GM21825 (cell line): ENCODE measurements around the gene CIAO2A.
"Not testable (repeated sequence)": the region's sequence is repeated elsewhere in the genome, so short reads cannot be mapped to it uniquely, and the experiment has no call there.

Experiments
- ATAC-seq: cut with Tn5 transposase; IDR thresholded peaks from one replicate; pipeline ENCODE4 v1.9.1; 2021; ENCODE audit warnings: mild to moderate bottlenecking, moderate library complexity; ENCODE audit not compliant: unreplicated experiment

CIAO2A gene

DNA sequence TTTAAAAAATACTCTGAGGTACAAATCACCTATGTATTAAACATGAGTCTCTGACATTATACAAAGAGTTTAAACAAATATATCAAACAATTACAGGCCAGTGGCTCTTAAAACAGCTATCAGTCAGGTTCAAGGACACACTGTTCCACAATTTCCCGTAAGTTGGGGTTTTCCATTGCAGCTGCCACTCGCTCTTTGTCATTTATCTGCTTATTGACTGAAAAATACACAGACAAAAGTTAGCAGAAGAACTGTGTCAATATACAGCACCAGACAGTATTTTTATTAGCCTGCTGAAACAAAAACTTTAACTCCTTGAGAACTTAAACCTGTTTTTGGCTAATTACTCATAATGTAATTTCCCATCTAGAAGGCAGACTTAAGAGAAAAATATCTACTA, 20.8 kb downstream of the CIAO2A start:
- no peak for ATAC-seq

DNA sequence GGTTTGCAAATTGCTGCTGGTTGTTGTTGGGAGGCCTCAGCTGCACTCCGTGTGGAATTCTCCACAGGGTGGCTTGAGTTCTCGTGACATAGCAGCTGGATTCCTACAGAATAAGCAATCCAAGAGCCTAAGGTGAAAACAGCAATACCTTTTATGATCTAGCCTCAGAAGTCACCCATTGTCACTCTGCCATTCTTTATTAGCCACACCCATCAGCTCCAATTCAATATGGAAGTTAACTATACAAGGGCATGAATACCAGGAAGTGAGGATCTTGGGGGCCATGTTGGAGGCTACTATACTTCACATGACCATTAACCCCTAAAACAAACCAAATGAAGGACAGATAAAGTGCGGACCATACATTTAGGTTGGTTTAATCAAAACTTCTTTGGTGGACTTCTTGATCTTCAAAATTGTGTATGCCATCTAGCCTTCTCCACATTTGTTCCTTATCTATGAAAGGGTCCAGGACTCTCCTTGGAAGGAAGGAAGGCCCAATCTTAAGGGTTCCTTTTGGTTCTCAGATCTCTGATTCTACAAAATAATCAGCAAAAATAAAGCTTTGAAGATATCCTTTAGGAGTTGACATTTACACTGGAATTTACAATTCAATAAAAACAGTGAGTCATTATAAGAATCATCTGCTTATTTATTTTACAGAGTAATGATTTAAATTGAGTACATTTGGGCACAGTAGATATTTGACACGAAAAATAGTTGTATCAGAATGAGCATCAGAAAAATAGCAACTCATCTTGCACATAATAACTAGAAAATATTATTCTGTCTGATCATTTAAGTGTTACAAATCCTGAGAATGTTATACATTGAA, 21.5 kb downstream of the CIAO2A start:
- ATAC-seq: no peak

DNA sequence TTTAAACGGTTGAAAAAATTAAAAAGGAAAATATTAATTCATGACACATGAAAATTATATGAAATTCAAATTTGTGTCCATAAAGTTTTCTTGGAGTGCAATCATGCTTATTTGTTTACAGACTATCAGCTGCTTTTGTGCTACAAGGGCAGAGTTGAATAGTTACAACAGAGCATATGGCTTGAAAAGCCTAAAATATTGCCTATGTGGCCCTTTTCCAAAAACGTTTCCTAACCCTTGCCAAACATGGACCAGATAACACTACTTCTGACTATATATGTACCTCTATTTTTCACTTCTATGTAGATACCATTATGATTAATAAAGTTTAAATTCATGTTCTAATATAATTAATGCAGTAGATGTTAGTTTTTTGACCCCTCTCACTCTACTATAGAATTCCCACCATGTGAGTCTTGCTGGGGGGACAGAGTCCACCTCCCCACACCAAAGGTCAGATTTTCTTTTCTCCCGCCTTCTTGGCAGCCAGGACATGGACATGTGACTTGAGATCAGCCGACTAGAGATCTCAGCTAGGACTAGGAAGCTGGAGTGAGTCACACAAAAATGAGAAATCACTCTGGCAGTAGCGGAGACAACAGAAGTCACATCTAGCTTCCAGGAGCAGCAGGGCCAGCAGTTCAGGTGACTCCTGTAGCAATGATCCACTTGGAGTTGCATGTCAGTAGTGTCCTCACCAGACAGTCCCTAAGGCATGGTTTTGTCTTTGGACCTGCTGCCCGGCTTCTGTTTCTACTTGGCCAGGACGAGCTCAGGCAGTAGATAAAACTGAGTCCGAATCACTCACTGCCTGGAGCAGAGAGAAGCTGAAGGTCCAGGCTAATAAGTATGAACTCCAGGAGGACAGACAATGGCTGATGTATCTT, 22.4 kb downstream of the CIAO2A start:
- ATAC-seq: no peak

DNA sequence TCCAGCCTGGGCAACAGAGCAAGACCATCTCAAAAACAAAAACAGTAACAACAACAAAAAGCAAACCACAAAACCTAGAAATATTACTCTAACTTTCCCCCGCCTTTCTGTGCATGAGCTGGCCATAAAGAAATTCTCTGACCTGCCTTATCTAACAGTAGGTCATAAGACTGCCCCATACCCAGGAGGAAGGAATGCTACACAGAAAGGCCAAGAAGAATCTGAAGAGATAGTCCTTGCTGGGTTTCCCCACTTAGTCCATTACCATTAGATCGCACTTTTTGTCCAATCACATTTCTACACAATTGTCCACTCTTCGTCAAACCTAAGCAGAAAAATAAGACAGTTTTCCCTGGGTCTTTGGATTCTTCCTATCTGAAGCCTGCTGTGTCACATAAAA, 23.5 kb downstream of the CIAO2A start:
- ATAC-seq: no peak

DNA sequence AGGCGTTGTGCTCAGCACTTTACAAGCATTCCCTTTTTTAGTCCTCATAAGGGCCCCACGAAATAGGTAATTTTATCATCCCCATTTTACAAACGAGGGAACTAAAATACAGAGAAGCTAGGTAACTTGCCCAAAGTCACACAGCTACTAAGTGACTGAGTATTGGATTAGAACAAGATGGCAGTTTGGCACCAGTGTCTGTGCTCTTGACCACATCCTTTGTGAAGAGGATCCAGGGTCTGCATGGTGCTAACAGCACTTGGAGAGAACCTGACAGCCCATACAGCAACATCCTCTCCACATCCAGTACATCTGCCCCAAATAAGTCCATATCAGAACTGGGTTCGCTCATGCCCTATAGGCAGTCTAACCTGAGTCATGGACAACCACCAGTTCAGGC, 25.5 kb downstream of the CIAO2A start:
- ATAC-seq: no peak

DNA sequence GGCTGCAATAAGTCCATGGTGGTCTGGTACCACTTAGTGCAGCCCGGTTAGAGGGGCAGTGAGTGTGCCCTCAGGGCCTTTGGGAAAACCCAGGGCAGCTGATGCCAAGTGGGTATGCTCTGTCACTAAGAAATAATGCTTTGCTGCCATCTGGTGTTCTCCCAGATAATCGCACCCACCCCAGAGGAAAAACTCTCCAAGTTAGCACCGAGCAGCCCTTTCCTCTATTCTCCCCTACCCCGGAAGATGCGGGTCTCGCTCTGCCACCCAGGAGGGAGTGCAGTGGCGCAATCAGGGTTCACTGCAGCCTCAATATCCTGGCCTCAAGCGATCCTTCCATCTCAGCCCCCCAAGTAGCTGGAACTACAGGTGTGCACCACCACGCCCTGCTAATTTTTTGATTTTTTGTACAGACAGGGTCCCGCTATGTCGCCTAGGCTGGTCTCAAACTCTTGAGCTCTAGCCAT, 26.0 kb downstream of the CIAO2A start:
- no peak for ATAC-seq

DNA sequence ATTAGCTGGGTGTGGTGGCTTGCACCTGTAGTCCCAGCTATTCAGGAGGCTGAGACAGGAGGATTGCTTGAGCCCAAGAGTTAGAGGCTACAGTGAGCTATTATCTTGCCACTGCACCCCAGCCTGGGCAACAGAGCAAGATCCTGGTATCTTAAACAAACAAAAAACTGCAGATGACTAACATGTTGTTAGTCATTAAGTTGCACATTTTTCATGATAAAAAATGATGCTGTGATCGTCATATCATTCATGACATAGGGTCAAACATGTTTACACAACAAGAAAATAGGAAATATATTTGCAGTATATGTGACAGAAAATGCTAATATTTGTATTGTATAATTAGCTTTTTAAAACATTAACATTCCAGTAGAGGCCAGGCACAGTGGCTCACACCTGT, 27.2 kb downstream of the CIAO2A start:
- ATAC-seq: no peak

DNA sequence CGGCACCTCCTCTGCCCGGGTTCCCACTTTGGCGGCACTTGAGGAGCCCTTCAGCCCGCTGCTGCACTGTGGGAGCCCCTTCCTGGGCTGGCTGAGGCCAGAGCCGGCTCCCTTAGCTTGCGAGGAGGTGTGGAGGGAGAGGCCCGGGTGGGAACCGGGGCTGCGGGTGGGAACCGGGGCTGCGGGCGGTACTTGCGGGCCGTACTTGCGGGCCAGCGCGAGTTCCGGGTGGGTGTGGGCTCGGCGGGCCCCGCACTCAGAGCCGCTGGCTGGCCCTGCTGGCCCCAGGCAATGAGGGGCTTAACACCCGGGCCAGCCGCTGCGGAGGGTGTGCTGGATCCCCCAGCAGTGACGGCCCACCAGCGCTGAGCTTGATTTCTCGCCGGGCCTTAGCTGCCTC, 32.9 kb downstream of the CIAO2A start:
- ATAC-seq: no peak

DNA sequence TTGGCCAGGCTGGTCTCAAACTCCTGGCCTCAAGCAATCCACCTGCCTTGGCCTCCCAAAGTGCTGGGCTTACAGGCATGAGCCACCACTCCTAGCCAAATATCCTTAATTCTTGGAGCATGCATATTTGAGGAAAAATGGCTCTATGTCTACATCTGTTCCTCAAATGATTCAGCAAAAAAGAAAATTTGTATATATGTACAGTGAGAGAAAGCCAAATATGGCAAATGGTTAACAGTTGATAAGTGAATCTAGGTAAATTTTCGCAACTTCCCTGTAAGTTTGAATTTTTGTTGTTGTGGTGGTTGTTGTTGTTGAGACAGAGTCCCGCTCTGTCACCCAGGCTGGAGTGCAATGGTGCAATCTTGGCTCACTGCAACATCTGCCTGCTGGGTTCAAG, 34.5 kb downstream of the CIAO2A start:
- ATAC-seq: not testable (repeated sequence)

DNA sequence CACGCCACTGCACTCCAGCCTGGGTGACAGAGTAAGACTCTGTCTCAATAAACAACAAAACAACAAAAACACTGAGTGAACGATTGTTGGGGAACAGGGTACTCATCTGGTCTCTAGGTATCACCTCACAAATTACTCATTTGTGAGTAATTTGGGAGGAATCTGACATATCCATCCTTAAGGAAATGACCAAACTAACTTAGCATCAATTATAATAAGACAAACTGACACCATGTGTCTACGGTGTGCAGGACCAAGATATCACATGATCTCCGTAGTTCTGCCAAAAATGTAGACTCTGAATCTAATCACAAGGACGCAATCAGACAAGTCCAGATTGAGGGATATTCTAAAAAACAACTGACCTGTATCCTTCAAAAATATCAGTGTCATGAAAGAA, 35.4 kb downstream of the CIAO2A start:
- ATAC-seq: no peak

DNA sequence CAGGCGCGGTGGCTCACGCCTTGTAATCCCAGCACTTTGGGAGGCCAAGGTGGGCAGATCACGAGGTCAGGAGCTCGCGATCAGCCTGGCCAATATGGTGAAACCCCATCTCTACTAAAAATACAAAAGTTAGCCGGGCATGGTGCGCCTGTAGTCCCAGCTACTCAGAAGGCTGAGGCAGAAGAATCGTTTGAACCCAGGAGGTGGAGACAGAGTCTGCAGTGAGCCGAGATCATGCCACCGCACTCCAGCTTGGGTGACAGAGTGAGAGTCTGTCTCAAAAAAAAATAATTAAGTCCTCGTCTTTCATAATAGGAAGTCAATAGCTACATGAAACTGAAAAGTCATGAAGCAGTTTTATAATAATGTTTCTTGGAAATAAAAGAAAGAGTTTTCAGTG, 40.0 kb downstream of the CIAO2A start:
- not testable (repeated sequence) for ATAC-seq

DNA sequence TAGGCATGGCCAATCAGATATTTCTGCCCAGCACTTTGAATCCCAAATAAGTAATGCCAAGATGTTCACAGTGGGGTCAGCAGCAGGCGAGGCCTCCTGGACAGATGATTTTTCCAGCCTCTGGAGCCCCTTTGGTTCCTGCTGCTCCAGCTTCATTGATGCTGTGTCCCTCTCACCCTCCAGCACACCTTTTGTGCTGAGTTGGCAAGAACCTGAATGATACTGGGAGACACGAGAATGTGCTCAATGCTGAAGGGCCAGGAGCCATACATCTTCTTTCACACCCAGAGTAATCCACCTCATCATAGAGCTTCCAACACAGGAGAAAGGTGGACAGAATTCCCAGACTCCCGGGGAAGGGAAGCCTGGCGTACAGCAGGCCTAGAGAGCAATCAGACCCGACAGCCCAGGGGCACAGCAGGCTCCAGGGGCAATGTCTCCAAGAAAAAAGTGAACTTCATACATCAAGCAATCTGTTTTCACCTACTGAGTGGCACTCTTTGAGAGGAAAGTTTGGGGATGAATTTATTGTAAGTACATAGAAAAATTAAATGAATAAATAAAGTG, 40.6 kb downstream of the CIAO2A start:
- no peak for ATAC-seq

DNA sequence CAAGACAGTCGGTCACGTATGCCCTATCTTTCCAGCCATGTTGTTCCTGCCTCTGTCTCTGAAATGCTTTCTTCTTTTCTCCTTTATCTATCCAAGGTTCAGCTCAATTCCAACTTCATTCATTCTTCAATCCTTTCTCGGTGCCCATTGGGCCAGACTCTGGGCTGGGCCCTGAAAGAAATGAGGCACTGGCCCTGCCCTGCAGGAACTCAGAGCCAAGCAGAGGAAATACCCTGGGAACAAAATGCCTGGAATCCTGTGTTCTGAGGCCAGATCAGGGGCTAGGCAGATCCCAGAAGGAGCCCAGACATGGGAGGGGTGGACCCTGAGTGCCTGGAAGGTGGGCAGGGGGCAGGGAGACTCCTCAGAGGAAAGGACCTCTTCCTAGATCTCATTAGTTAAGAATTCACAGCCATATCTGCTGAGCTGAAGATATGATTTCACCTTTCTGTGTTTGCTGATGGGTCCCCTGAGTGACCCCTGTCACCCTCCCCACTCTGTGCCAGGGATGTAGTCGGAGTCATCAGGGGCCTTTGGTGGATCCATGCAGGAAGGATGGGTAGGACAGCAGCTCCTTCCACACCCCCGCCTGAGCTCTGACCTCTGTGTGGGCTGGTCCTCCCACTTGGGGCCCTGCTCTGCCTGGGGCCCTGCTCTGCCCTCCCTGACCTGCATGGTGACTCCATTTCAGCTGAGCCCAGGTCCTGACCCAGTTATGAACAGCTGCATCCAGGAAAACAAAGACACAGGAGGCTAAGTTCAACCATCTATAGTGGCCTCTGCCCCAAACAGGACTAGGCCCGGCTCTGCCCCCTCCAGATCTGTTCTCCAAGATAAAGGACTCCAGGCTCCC, 42.0 kb downstream of the CIAO2A start:
- ATAC-seq: no peak

DNA sequence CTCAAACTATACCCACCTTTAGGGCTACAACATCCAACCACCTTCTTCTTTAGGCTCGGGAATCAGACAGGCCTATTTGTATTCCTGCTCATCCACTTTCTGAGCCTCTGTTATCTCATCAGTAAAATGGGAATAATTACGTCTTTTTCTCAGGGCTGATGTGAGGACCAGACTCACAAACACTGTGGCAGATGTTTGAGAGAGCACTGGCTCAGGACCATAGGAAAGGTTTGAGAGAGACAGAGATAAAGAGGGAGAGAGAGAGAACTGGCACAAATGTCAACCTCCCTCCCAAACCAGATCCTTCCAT, 42.6 kb downstream of the CIAO2A start:
- no peak for ATAC-seq

DNA sequence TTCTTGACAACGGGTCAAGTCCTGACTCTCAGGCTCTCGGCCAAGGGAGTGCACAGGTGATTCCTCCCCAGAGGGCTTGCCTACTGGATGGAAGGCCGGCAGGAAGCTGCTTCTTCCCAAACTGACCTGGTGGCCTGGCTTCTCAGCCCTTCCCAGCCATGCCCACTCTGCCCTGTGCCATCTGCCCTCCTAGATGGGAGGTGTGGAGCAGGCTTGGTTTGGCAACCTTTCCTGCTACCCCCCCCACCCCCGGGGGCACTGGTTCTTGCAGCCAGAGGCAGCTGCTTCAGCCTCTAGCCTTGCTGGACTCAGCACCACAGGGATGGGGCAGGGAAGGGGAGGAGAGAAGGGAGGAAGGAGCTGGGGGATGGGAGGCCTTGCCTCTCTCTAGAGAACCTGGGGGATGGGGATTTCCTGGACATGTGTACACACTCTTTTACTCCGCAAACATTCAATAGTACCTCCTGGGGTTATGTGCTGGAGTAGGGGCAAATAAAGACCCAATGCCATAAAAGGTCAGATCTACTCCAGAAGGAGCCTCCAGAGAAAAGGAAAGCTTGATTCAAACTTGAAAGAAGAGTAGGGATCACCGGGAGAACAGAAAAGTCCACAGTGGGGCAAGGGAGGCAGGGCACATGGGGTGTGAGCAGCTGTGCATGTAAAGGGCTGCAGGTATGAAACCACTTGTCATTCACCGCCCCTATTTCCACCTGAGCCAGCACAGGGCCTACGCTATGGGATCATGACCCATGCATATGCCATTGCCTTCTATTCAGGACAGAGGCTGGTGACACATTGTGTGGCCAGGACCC, 43.2 kb downstream of the CIAO2A start:
- ATAC-seq: no peak

DNA sequence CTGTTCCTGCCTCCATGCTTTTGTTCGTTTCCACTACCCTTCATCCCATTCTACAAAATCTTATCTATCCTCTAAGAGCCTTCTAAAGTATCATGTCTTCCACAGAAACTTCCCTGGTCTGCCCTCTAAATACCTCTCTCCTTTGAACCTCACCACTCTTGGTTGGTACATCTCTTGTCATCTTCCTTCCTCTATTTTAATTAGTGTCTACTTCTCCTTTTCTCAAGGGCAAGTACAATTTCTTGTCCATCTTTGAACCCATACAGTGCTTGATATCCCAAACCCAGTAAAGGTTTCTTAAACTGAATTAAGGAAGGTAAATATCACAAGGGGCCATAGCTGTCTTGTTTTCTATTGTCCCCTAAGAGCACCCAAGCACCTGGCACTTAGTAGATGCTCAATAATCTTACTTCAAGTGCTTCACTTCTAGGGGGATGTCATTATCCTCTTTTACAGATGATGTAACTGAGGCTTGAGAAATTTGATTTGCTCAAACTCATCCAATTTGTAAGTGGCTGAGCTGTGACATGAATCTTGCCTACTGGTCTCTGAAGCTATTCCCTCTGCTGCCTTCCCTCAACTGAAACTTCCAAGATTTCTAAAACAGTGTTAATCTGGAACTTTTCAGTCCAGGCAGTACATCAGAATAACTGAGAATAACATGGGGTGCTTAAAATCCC, 44.7 kb downstream of the CIAO2A start:
- no peak for ATAC-seq

DNA sequence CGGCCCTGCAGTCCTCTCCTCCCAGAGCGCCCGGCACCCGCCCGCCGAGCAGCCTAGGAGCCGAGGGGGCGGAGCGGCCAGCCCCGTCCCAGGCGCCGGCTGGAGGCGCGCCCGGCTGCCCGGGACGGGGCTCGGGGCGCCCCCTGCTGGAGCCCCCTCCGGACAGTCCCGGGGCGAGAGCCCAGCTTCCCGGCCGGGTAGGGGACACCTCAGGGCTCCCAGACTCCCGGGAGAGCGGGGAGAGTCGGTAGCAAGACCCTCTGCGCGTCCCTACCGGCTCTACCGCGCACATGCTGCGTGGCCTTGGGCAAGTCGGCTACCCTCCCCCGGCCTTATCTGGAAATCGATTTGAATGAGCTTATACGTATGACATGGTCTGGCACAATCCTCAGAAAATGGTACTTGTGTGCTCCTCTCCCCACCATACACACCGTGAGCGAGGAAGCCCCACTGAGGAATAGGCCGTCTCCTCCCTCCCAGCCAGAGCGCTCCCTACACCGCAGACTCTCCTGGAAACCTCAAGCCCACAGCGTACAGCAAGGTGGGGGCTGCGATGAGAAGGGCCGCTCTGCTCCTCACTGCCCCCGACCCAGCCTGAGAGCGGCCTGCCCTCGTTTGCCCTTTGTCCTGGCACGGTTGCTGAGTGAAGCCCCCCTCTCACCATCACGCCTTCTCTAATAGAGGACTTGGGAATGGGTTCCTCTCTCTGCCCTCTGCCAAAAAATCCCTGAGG, 47.1 kb downstream of the CIAO2A start, which contains the start of gene DAPK2:
TSS of gene DAPK2 (minus strand) at position 65 of the 733 bp plus-strand sequence. CDS start 6,224 bp downstream, outside the sequence.
- ATAC-seq: peak; percentile 47

DNA sequence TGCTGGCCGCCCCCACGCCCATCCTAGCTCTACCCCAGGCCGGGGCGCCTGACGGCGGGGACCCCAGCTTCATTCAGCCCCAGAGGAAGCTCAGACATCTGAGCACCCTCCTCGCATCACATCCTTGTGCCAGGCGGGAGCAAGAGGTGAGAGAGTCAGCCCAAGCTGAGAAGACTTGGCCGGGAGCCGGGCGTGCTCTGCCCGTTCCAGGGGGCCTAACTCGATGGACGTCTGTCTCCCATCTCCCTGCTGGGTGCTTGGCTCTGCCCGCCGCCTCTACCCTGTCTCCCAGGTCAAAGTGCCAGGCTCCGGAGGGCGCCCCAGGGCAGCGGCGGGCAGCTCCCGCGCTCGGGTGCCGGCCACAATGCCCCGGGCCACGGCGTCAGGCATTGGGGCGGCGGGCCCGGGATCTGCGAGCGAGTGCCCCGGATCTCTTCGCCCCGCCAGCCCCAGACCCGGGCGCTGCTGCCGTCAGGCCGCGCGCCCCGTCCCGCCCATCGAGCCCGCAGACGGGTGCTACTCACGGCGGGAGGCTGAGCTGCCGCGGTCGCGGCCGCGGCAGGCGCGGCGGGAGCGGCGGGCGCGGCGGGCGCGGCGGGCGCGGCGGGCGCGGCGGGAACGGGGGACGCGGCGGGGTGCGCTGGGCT, 47.7 kb downstream of the CIAO2A start:
- peak; percentile 15 for ATAC-seq
